DMS153 treated with DMSO at 0.1 percent for 48 hours (cell line): ENCODE measurements around the gene TCP11L2.

Source experiments
- DNase-seq: peaks from one replicate; lab custom pipeline; 2025; ENCODE audit not compliant: unreplicated experiment; lab: John Stamatoyannopoulos, UW

TCP11L2 gene

DNA sequence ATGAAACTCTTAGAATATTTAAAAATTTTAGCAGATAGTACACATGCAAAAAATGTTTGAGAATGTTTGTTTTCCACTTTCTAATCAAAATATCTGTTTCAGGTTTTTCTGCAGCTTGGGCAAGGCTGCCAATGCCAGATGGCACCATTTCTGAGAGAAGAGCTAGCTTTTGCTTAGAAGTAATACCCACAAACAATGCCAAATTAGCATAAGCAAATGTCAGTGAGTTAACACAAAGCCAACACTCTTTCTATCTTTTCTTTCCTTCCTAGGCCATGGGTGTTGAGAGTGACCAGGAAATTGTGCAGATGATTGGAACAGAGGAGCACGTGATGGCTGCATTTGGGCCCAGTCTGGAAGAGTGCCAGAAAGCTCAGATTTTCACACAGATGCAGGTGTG is 90.2 kb downstream of the TCP11L2 start:
- no peak for DNase-seq
